Liver (tissue), 9 donors: ENCODE results near the gene SOX13. TPM values are rescaled to one million over a fixed set of nuclear protein-coding genes. Genes with fewer than 3 reads are reported as not detected.
A peak's percentile ranks its signal among the peaks of the same experiment; 100 is the strongest.

Source experiments
- DNase-seq: peaks from one replicate; pipeline ENCODE4 v3.0.0-alpha.2; 2017; ENCODE audit warnings: low spot score
- H3K27ac ChIP-seq, 2 donors: one replicate each; pipeline ENCODE4 v1.7.0; 2013; ENCODE audit warnings: inconsistent platforms in 2 of 2, low read length in 2 of 2, control low read depth in 1 of 2, low read depth in 1 of 2, mild to moderate bottlenecking in 1 of 2
- H3K27me3 ChIP-seq, 4 donors: one replicate each; pipeline versions ENCODE4 v1.6.1 to v1.7.0; 2013; ENCODE audit warnings: low read length in 3 of 4, inconsistent platforms in 1 of 4, mild to moderate bottlenecking in 1 of 4, moderate library complexity in 1 of 4; ENCODE audit not compliant: control insufficient read depth in 4 of 4, insufficient read depth in 4 of 4
- H3K36me3 ChIP-seq, 4 donors: one replicate each; pipeline versions ENCODE4 v1.6.1 to v1.7.0; 2013; ENCODE audit warnings: low read length in 3 of 4, mild to moderate bottlenecking in 3 of 4, low read depth in 1 of 4, moderate library complexity in 1 of 4; ENCODE audit not compliant: control insufficient read depth in 4 of 4, insufficient read depth in 3 of 4
- H3K4me1 ChIP-seq, 4 donors: one replicate each; pipeline versions ENCODE4 v1.6.1 to v1.7.0; 2013; ENCODE audit warnings: low read length in 3 of 4, mild to moderate bottlenecking in 3 of 4, moderate library complexity in 1 of 4; ENCODE audit not compliant: control insufficient read depth in 4 of 4, insufficient read depth in 4 of 4
- H3K4me3 ChIP-seq, 3 donors: one replicate each; pipeline versions ENCODE4 v1.6.1 to v1.7.0; 2013; ENCODE audit warnings: low read length in 3 of 3, control low read depth in 1 of 3, low read depth in 1 of 3, mild to moderate bottlenecking in 1 of 3
- H3K9ac ChIP-seq, 2 donors: one replicate each; pipeline ENCODE4 v1.7.0; 2013; ENCODE audit warnings: low read length in 2 of 2, mild to moderate bottlenecking in 2 of 2, moderate library complexity in 2 of 2, control low read depth in 1 of 2, low read depth in 1 of 2
- H3K9me3 ChIP-seq, 4 donors: one replicate each; pipeline versions ENCODE4 v1.6.1 to v1.7.0; 2013; ENCODE audit warnings: low read length in 3 of 4; ENCODE audit not compliant: control insufficient read depth in 4 of 4
- FOXA1 ChIP-seq: IDR thresholded peaks from 2 replicates; pipeline ENCODE4 v1.6.1; 2016; ENCODE audit warnings: antibody characterized with exemption
- FOXA2 ChIP-seq: IDR thresholded peaks from 2 replicates; pipeline ENCODE4 v1.6.1; 2016; ENCODE audit warnings: antibody characterized with exemption
- NR2F2 ChIP-seq: IDR thresholded peaks from 2 replicates; pipeline ENCODE4 v1.6.1; 2016; ENCODE audit warnings: antibody characterized with exemption
- RAD21 ChIP-seq, 2 donors: IDR thresholded peaks; 2 replicates each; pipeline ENCODE4 v1.6.1; 2016; ENCODE audit warnings: antibody characterized with exemption in 2 of 2, mild to moderate bottlenecking in 2 of 2
- SP1 ChIP-seq: IDR thresholded peaks from 2 replicates; pipeline ENCODE4 v1.6.1; 2018; ENCODE audit warnings: antibody characterized with exemption, mild to moderate bottlenecking
- TAF1 ChIP-seq: conservative IDR thresholded peaks from 2 replicates; pipeline ENCODE4 v1.6.1; 2016; ENCODE audit warnings: antibody characterized with exemption, mild to moderate bottlenecking
- YY1 ChIP-seq: IDR thresholded peaks from 2 replicates; pipeline ENCODE4 v1.6.1; 2016; ENCODE audit warnings: antibody characterized with exemption, mild to moderate bottlenecking
- WGBS: extraction: QIAGEN DNeasy Blood & Tissue Kit; methylation state at CpG from one replicate; pipeline ENCODE4 v1.1.7; 2013; 5-methylcytosine and 5-hydroxymethylcytosine counted together
- polyA plus RNA-seq, 2 donors: library from polyadenylated mRNA; stranded (reverse) in 1 of 2; unstranded in 1 of 2; fragments of 200-250 nt in 1 of 2; fragments of >200 nt in 1 of 2; fragmentation: Nextera tagmentation in 1 of 2; extraction: Ambion mirVana in 1 of 2; gene quantifications; one replicate each; pipeline versions ENCODE4 v1.2.1 to v1.2.3, GENCODE V29; 2013 to 2015
- total RNA-seq, 2 donors: library from RNA; depleted of rRNA; stranded (reverse); fragments of >200 nt; gene quantifications; one replicate each; pipeline ENCODE4 v1.2.3, GENCODE V29; 2014
- TF ChIP-seq, protein P1 (sequence below): IDR thresholded peaks from 2 replicates; pipeline ENCODE4 v1.6.1; 2016; ENCODE audit warnings: antibody characterized with exemption, mild to moderate bottlenecking
- TF ChIP-seq, protein P2 (sequence below): IDR thresholded peaks from 2 replicates; pipeline ENCODE4 v1.6.1; 2016; ENCODE audit warnings: antibody characterized with exemption
- TF ChIP-seq, protein P3 (sequence below): IDR thresholded peaks from 2 replicates; pipeline ENCODE4 v1.6.1; 2016; ENCODE audit warnings: antibody characterized with exemption
- TF ChIP-seq, protein P4 (sequence below): IDR thresholded peaks from 2 replicates; pipeline ENCODE4 v1.6.1; 2016; ENCODE audit warnings: antibody characterized with exemption
- TF ChIP-seq, protein P5 (sequence below): fragments of 150-350 bp; IDR thresholded peaks from 2 replicates; pipeline ENCODE4 v1.5.1; 2017; ENCODE audit warnings: improper control_type of control experiment, low read depth, low read length; ENCODE audit not compliant: missing input control
- donor health status: healthy.
- donor health status: healthy.
- donor health status: healthy.
- donor health status: healthy.
- donor health status: healthy.

The SOX13 gene
- total and polyA plus RNA-seq, 4 donors = 7.8 to 15.5 (median 8.7) TPM

DNA sequence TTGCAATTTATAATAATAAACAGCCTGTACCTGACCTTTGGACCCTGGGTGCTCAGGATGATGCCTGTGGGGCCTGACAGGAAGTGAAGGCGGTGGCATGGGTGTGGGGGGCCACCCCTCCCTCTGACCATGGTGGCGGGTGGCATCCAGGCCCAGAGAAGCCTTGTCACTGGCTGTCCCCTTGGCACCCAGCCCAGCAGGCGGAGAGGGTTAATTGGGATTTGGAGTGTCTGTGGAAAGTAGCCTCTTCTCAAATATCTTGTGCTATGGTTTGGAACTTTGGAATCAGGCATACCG, 20.5 kb downstream of the SOX13 start (continued):
- TF ChIP-seq, protein P1, sequence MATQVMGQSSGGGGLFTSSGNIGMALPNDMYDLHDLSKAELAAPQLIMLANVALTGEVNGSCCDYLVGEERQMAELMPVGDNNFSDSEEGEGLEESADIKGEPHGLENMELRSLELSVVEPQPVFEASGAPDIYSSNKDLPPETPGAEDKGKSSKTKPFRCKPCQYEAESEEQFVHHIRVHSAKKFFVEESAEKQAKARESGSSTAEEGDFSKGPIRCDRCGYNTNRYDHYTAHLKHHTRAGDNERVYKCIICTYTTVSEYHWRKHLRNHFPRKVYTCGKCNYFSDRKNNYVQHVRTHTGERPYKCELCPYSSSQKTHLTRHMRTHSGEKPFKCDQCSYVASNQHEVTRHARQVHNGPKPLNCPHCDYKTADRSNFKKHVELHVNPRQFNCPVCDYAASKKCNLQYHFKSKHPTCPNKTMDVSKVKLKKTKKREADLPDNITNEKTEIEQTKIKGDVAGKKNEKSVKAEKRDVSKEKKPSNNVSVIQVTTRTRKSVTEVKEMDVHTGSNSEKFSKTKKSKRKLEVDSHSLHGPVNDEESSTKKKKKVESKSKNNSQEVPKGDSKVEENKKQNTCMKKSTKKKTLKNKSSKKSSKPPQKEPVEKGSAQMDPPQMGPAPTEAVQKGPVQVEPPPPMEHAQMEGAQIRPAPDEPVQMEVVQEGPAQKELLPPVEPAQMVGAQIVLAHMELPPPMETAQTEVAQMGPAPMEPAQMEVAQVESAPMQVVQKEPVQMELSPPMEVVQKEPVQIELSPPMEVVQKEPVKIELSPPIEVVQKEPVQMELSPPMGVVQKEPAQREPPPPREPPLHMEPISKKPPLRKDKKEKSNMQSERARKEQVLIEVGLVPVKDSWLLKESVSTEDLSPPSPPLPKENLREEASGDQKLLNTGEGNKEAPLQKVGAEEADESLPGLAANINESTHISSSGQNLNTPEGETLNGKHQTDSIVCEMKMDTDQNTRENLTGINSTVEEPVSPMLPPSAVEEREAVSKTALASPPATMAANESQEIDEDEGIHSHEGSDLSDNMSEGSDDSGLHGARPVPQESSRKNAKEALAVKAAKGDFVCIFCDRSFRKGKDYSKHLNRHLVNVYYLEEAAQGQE = peak; percentile 17

DNA sequence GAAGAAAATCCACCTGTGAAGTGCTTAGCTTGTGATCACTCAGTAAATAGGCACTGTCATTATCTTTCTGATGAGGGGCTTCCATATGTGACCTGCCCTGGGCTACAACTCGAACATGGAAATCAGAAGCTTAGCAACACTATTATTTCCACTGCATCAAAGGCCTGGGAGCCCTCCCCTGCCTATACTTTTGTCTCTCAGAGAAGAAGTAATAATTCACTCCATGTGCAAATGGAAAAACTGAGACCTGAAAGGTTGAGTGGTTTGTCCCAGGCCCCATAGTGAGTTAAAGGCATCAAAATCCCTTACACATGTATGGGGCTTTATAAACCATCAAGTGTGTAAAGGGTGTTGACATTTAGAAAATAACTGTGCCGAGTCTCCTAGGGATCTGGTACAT, 20.9 kb downstream of the SOX13 start:
- no peak overlapping the region for H3K4me3 ChIP-seq
- H3K9me3 ChIP-seq = no peaks in the 10 kb centered on the region
- H3K36me3 ChIP-seq = no peaks in the 10 kb centered on the region
- H3K27ac ChIP-seq = peak overlapping the region; percentile 83
- H3K4me1 ChIP-seq = peaks cover 4 to 40% (median 17%) of the 10 kb centered on the region in 4 donors
- H3K27me3 ChIP-seq = no peaks in the 10 kb centered on the region
- H3K9ac ChIP-seq = peak overlapping the region in 1 of 2 donors; percentile 24
- no peak for TF ChIP-seq FOXA1
- TF ChIP-seq, protein P2, sequence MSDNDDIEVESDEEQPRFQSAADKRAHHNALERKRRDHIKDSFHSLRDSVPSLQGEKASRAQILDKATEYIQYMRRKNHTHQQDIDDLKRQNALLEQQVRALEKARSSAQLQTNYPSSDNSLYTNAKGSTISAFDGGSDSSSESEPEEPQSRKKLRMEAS = no peak
- no peak for TF ChIP-seq FOXA2
- TF ChIP-seq SP1 = no peak
- TF ChIP-seq, protein P1 = no peak
- TF ChIP-seq, protein P3, sequence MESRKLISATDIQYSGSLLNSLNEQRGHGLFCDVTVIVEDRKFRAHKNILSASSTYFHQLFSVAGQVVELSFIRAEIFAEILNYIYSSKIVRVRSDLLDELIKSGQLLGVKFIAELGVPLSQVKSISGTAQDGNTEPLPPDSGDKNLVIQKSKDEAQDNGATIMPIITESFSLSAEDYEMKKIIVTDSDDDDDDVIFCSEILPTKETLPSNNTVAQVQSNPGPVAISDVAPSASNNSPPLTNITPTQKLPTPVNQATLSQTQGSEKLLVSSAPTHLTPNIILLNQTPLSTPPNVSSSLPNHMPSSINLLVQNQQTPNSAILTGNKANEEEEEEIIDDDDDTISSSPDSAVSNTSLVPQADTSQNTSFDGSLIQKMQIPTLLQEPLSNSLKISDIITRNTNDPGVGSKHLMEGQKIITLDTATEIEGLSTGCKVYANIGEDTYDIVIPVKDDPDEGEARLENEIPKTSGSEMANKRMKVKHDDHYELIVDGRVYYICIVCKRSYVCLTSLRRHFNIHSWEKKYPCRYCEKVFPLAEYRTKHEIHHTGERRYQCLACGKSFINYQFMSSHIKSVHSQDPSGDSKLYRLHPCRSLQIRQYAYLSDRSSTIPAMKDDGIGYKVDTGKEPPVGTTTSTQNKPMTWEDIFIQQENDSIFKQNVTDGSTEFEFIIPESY = no peak
- TF ChIP-seq YY1 = no peak
- no peak for TF ChIP-seq NR2F2
- TF ChIP-seq, protein P4, sequence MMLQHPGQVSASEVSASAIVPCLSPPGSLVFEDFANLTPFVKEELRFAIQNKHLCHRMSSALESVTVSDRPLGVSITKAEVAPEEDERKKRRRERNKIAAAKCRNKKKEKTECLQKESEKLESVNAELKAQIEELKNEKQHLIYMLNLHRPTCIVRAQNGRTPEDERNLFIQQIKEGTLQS = no peak
- no peak for TF ChIP-seq TAF1
- TF ChIP-seq, protein P5, sequence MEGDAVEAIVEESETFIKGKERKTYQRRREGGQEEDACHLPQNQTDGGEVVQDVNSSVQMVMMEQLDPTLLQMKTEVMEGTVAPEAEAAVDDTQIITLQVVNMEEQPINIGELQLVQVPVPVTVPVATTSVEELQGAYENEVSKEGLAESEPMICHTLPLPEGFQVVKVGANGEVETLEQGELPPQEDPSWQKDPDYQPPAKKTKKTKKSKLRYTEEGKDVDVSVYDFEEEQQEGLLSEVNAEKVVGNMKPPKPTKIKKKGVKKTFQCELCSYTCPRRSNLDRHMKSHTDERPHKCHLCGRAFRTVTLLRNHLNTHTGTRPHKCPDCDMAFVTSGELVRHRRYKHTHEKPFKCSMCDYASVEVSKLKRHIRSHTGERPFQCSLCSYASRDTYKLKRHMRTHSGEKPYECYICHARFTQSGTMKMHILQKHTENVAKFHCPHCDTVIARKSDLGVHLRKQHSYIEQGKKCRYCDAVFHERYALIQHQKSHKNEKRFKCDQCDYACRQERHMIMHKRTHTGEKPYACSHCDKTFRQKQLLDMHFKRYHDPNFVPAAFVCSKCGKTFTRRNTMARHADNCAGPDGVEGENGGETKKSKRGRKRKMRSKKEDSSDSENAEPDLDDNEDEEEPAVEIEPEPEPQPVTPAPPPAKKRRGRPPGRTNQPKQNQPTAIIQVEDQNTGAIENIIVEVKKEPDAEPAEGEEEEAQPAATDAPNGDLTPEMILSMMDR = no peak
- no peak for TF ChIP-seq RAD21 (IDR thresholded peaks at IDR 0.05)
- DNase-seq = no peak
- 67% methylated on average over 2 of the region's 2 CpGs for WGBS
